Ammon's horn (tissue), 1 donor: ENCODE measurements around the gene PTPRG.
"Not testable (repeated sequence)": the region's sequence is repeated elsewhere in the genome, so short reads cannot be mapped to it uniquely, and the experiment has no call there.

Source experiments
- DNase-seq: peaks from one replicate; pipeline ENCODE4 v3.0.0-alpha.2; 2016; ENCODE audit warnings: low spot score

Gene PTPRG

GRCh38 chr3:61685755-61686154 is 124.4 kb downstream of the PTPRG start:
- no peak for DNase-seq

- DNase-seq = no peak
Observed at GRCh38 chr3:61686228-61686648, 124.9 kb downstream of the PTPRG start.

- DNase-seq = no peak
Observed at GRCh38 chr3:61687206-61687605, 125.8 kb downstream of the PTPRG start.

- no peak for DNase-seq
Observed at GRCh38 chr3:61687663-61688306, 126.4 kb downstream of the PTPRG start.

GRCh38 chr3:61688307-61688984 is 127.1 kb downstream of the PTPRG start:
- DNase-seq = no peak

- no peak for DNase-seq
Observed at GRCh38 chr3:61690016-61690415, 128.6 kb downstream of the PTPRG start.

- no peak for DNase-seq
Observed at GRCh38 chr3:61691466-61691865, 130.1 kb downstream of the PTPRG start.

- DNase-seq = no peak
Observed at GRCh38 chr3:61697301-61697700, 135.9 kb downstream of the PTPRG start.

- DNase-seq = not testable (repeated sequence)
Observed at GRCh38 chr3:61698278-61699072, 137.1 kb downstream of the PTPRG start.

GRCh38 chr3:61699622-61700021 is 138.3 kb downstream of the PTPRG start:
- no peak for DNase-seq

GRCh38 chr3:61701011-61701410 is 139.6 kb downstream of the PTPRG start:
- no peak for DNase-seq

- no peak for DNase-seq
Observed at GRCh38 chr3:61702453-61702852, 141.1 kb downstream of the PTPRG start.

GRCh38 chr3:61704807-61705206 is 143.4 kb downstream of the PTPRG start:
- no peak for DNase-seq

GRCh38 chr3:61707492-61707891 is 146.1 kb downstream of the PTPRG start:
- no peak for DNase-seq

- DNase-seq = not testable (repeated sequence)
Observed at GRCh38 chr3:61710920-61711319, 149.5 kb downstream of the PTPRG start.

GRCh38 chr3:61714225-61714624 is 152.9 kb downstream of the PTPRG start:
- no peak for DNase-seq

- DNase-seq = no peak
Observed at GRCh38 chr3:61715886-61716527, 154.6 kb downstream of the PTPRG start.

GRCh38 chr3:61716693-61717092 is 155.3 kb downstream of the PTPRG start:
- DNase-seq = not testable (repeated sequence)

- DNase-seq = no peak
Observed at GRCh38 chr3:61718565-61718964, 157.2 kb downstream of the PTPRG start.

- DNase-seq = peak; percentile 22
Observed at GRCh38 chr3:61719278-61719977, 158.1 kb downstream of the PTPRG start.

- DNase-seq = no peak
Observed at GRCh38 chr3:61723038-61723437, 161.7 kb downstream of the PTPRG start.

GRCh38 chr3:61724183-61724582 is 162.8 kb downstream of the PTPRG start:
- DNase-seq = no peak
